IPS-NIHi7 (cell line): ENCODE measurements around the gene EDEM3.
A peak's percentile ranks its signal among the peaks of the same experiment; 100 is the strongest.
"Not testable (repeated sequence)": the region's sequence is repeated elsewhere in the genome, so short reads cannot be mapped to it uniquely, and the experiment has no call there.

ENCODE experiments used
- DNase-seq: peaks from one replicate; pipeline ENCODE4 v3.0.0; 2012; ENCODE audit warnings: mixed read lengths; ENCODE audit errors: extremely low spot score

Gene EDEM3

GRCh38 chr1:184743062-184743756 lies 11.4 kb downstream of the EDEM3 start:
- no peak for DNase-seq

- DNase-seq = no peak
Observed at GRCh38 chr1:184740344-184740743, 14.3 kb downstream of the EDEM3 start.

GRCh38 chr1:184739796-184740195 lies 14.9 kb downstream of the EDEM3 start:
- DNase-seq = no peak

- DNase-seq = no peak
Observed at GRCh38 chr1:184739070-184739469, 15.6 kb downstream of the EDEM3 start.

- no peak for DNase-seq
Observed at GRCh38 chr1:184734980-184735379, 19.7 kb downstream of the EDEM3 start.

- no peak for DNase-seq
Observed at GRCh38 chr1:184724843-184725242, 29.8 kb downstream of the EDEM3 start.

- no peak for DNase-seq
Observed at GRCh38 chr1:184716158-184716557, 38.5 kb downstream of the EDEM3 start.

- no peak for DNase-seq
Observed at GRCh38 chr1:184709418-184709817, 45.2 kb downstream of the EDEM3 start.

- no peak for DNase-seq
Observed at GRCh38 chr1:184708084-184708676, 46.5 kb downstream of the EDEM3 start.

GRCh38 chr1:184705271-184705670 lies 49.4 kb downstream of the EDEM3 start:
- no peak for DNase-seq

GRCh38 chr1:184701816-184702215 lies 52.8 kb downstream of the EDEM3 start:
- DNase-seq = no peak

GRCh38 chr1:184698969-184699368 lies 55.7 kb downstream of the EDEM3 start:
- no peak for DNase-seq

GRCh38 chr1:184698016-184698415 lies 56.6 kb downstream of the EDEM3 start:
- no peak for DNase-seq

GRCh38 chr1:184696403-184696802 lies 58.3 kb downstream of the EDEM3 start:
- no peak for DNase-seq

GRCh38 chr1:184695023-184695422 lies 59.6 kb downstream of the EDEM3 start:
- DNase-seq = no peak

- DNase-seq = no peak
Observed at GRCh38 chr1:184693011-184693410, 61.6 kb downstream of the EDEM3 start.

- peak; percentile 35 for DNase-seq
Observed at GRCh38 chr1:184691719-184692324, 62.8 kb downstream of the EDEM3 start.

- no peak for DNase-seq
Observed at GRCh38 chr1:184686540-184686939, 68.1 kb downstream of the EDEM3 start.

GRCh38 chr1:184685116-184685515 lies 69.5 kb downstream of the EDEM3 start:
- DNase-seq = no peak

- DNase-seq = no peak
Observed at GRCh38 chr1:184684285-184685074, 70.2 kb downstream of the EDEM3 start.

- no peak for DNase-seq
Observed at GRCh38 chr1:184682956-184683355, 71.7 kb downstream of the EDEM3 start.

- DNase-seq = not testable (repeated sequence)
Observed at GRCh38 chr1:184680611-184681225, 73.9 kb downstream of the EDEM3 start.
